HL-60/S4 treated with phorbol 12-myristate 13-acetate at 8.2 ng/mL for 4 days and 3 days (cell line): ENCODE data around the gene RNLS.

ENCODE experiments used
- in situ Hi-C: fragments of 300-500 bp; cut with MboI; formaldehyde crosslinking; loops from 2 replicates; pipeline ENCODE4 v1.15.0; 2022; ENCODE audit warnings: low sequenced_read_pairs

Gene RNLS

GRCh38 chr10:88271761-88272543, 311.2 kb downstream of the RNLS start:
- in situ Hi-C loops, result no loop called here

- in situ Hi-C loops, result no loop called here
These were observed 312.0 kb downstream of the RNLS start for GRCh38 chr10:88270871-88271713.

- in situ Hi-C loops, result no loop called here
These were observed 312.9 kb downstream of the RNLS start for GRCh38 chr10:88270061-88270808.

- in situ Hi-C loops, result no loop called here
These were observed 320.4 kb downstream of the RNLS start for GRCh38 chr10:88262591-88263234.

GRCh38 chr10:88261152-88261551, 322.0 kb downstream of the RNLS start:
- in situ Hi-C loops, result no loop called here

- in situ Hi-C loops, result no loop called here
These were observed 322.6 kb downstream of the RNLS start for GRCh38 chr10:88260329-88261051.

- in situ Hi-C loops, result no loop called here
These were observed 323.7 kb downstream of the RNLS start for GRCh38 chr10:88259381-88259780.

- in situ Hi-C loops, result no loop called here
These were observed 326.2 kb downstream of the RNLS start for GRCh38 chr10:88256886-88257285.

GRCh38 chr10:88256013-88256680, 327.0 kb downstream of the RNLS start:
- in situ Hi-C loops, result no loop called here

- in situ Hi-C loops, result no loop called here
These were observed 329.0 kb downstream of the RNLS start for GRCh38 chr10:88254091-88254490.

GRCh38 chr10:88253622-88254021, 329.5 kb downstream of the RNLS start:
- in situ Hi-C loops, result no loop called here

- in situ Hi-C loops, result no loop called here
These were observed 330.0 kb downstream of the RNLS start for GRCh38 chr10:88253128-88253527.

- in situ Hi-C loops, result no loop called here
These were observed 333.7 kb downstream of the RNLS start for GRCh38 chr10:88249450-88249849.

GRCh38 chr10:88246675-88247074, 336.4 kb downstream of the RNLS start:
- in situ Hi-C loops, result no loop called here

- in situ Hi-C loops, result no loop called here
These were observed 337.1 kb downstream of the RNLS start for GRCh38 chr10:88245974-88246511.

GRCh38 chr10:88244781-88245625, 338.1 kb downstream of the RNLS start:
- in situ Hi-C loops, result no loop called here

- in situ Hi-C loops, result no loop called here
These were observed 339.0 kb downstream of the RNLS start for GRCh38 chr10:88243836-88244730.
